ENCODE results near the gene CCNQ.

CCNQ gene

GRCh38 chrX:153557618-153558355, 41.2 kb downstream of the CCNQ start:
- H3K27ac ChIP-seq (replicated peaks): no peak overlapping the region

GRCh38 chrX:153556767-153557166, 42.2 kb downstream of the CCNQ start:
- TF ChIP-seq SPI1 (IDR thresholded peaks at IDR 0.05; ENCODE audit: borderline replicate concordance, low read depth) (no peak), CTCF (IDR thresholded peaks at IDR 0.05; ENCODE audit: insufficient read depth, low read length) (no peak), POLR2AphosphoS5 (IDR thresholded peaks at IDR 0.05; ENCODE audit: low read depth) (no peak), REST (IDR thresholded peaks at IDR 0.05; ENCODE audit: insufficient replicate concordance, low read depth) (no peak)
- no peak overlapping the region for H3K4me3 ChIP-seq (replicated peaks; ENCODE audit: insufficient read depth, low read length)
- H3K27ac ChIP-seq (replicated peaks): no peak overlapping the region
- H3K27me3 ChIP-seq (ENCODE audit: insufficient read depth, poor library complexity, severe bottlenecking): no peaks in the 10 kb centered on the region
- no peak for DNase-seq (ENCODE audit: low read depth in 1 of 2, low spot score in 1 of 2)

More at GRCh38 chrX:153557618-153558355, 41.2 kb downstream of the CCNQ start:
- TF ChIP-seq SPI1 (IDR thresholded peaks at IDR 0.05; ENCODE audit: borderline replicate concordance, low read depth): no peak
- TF ChIP-seq GABPA (IDR thresholded peaks at IDR 0.05; ENCODE audit: low read depth): no peak
- no peak for TF ChIP-seq CTCF (IDR thresholded peaks at IDR 0.05; ENCODE audit: insufficient read depth, low read length)
- no peak for TF ChIP-seq POLR2AphosphoS5 (IDR thresholded peaks at IDR 0.05; ENCODE audit: low read depth)
- no peak for TF ChIP-seq REST (IDR thresholded peaks at IDR 0.05; ENCODE audit: insufficient replicate concordance, low read depth)
- peak in 1 of 2 experiments; percentile 7 for DNase-seq (ENCODE audit: low read depth in 1 of 2, low spot score in 1 of 2)
- Histone ChIP-seq H3K27me3 (ENCODE audit: insufficient read depth, poor library complexity, severe bottlenecking) (no peaks in the 10 kb centered on the region), H3K4me3 (replicated peaks; ENCODE audit: insufficient read depth, low read length) (no peak overlapping the region)

DNA sequence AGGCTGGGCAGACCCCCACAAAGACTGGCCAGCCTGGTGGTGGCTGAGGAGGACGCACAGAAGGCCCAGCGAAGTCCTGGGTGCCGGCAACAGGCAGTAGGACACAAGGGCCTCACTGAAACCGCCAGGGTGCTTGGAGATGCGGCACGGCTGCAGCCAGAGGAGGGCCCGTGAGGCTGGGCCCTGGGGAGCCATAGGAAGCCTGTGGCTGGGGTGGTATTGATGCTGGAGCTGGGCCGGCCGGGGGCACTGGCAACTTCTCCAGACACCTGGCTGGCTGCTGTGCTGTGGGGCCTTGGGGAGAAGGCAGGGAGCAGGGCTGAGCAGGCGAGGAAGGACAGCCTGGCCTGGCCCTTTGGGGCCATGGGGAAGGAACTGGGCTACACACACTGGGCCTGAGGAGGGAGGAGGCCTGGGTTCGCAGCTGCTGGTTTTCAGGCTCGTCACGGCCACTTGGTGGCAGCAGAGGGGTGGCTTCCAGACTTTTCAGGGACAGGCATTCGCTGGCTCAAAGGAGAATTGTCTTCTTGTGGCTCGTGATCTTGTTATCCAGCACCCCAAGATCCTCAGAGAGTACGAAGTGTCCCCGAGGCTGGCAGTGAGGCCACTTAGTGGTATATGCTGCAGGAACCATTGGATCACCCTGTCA, 44.3 kb downstream of the CCNQ start:
- TF ChIP-seq CTCF (IDR thresholded peaks at IDR 0.05; ENCODE audit: insufficient read depth, low read length) (peak; percentile 27), REST (IDR thresholded peaks at IDR 0.05; ENCODE audit: insufficient replicate concordance, low read depth) (no peak)
- Histone ChIP-seq H3K27ac (replicated peaks) (no peak overlapping the region), H3K4me3 (replicated peaks; ENCODE audit: insufficient read depth, low read length) (no peak overlapping the region), H3K27me3 (ENCODE audit: insufficient read depth, poor library complexity, severe bottlenecking) (no peaks in the 10 kb centered on the region)
- peak; percentile 25 to 68 for DNase-seq (ENCODE audit: low read depth in 1 of 2, low spot score in 1 of 2)
